ENCODE measurements around the gene CREB3L2.
"Not testable (repeated sequence)": the region's sequence is repeated elsewhere in the genome, so short reads cannot be mapped to it uniquely, and the experiment has no call there.

Gene CREB3L2

DNA sequence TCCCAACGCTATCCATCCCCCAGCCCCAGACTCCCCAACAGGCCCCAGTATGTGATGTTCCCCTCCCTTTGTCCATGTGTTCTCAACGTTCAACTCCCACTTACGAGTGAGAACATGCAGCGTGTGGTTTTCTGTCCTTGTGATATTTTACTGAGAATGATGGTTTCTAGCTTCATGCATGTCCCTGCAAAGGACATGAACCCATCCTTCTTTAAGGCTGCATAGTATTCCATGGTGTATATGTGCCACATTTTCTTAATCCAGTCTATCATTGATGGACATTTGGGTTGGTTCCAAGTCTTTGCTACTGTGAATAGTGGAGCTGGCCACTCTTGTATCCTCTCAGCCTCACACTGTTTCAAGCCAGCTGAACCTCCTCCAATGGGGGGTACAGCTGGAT is 33.5 kb downstream of the CREB3L2 start:
- DNase-seq (ENCODE audit: low spot score): not testable (repeated sequence)

DNA sequence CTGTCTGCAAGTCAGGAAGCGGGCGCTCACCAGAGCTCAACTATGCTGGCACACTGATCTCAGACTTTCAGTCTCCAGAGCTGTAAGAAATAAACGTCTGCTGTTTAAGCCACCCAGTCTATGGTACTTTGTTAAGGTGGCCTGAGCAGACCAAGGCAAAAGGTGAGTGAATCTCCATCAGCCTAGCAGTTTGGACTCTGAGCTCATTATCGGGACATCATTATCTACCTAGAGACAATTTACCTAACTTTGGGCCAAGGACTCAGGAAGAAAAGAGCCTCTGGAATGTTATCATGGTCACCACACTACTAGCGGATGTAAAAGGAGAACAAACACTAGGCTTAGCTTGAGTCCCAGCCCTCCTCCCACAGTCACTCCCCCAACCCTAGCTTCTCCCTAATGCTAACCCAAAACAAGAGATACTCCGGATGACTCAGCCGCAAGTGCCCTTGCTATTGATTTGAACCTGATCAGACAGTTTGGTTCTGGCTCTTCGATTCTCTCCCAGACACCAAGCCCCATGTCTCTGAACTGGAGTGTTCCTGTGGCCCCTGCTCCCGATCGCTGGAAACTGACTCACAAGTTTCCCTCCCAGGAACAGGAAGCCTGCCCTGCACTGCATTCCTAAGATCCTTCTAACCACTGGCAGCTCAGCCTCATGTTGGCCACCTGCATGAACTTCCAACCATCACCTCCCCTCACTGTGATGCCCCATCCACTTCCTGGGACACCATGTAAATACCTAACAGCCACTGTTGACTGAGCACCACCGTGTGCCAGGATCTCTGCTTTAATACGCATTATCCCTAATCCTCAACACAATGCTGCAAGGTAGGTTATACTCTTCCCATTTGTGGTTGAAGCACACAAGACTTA is 34.5 kb downstream of the CREB3L2 start:
- no peak for DNase-seq (ENCODE audit: low spot score)

DNA sequence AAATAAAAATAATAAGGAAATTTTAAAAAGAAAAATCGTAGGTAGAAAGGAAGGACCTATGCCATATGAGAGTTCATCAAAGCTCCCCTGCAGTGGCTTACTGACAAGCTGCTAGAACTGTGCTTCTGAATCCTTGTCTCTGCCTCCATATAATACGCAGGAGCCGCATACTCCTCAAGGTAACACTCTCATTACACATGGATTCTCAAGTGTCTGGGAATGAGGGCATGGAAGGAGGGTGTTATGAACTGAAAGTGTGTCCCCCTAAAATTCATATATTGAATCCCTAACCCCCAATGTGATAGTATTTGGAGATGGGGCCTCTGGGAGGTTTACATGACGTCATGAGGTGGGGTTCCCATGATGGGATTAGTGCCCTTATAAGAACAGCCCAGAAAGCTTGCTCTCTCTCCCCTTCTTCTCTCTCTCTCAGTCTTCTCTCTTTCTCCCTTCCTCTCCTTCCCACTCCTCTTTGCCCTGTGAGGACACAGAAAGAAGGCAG is 35.2 kb downstream of the CREB3L2 start:
- no peak for DNase-seq (ENCODE audit: low spot score)

DNA sequence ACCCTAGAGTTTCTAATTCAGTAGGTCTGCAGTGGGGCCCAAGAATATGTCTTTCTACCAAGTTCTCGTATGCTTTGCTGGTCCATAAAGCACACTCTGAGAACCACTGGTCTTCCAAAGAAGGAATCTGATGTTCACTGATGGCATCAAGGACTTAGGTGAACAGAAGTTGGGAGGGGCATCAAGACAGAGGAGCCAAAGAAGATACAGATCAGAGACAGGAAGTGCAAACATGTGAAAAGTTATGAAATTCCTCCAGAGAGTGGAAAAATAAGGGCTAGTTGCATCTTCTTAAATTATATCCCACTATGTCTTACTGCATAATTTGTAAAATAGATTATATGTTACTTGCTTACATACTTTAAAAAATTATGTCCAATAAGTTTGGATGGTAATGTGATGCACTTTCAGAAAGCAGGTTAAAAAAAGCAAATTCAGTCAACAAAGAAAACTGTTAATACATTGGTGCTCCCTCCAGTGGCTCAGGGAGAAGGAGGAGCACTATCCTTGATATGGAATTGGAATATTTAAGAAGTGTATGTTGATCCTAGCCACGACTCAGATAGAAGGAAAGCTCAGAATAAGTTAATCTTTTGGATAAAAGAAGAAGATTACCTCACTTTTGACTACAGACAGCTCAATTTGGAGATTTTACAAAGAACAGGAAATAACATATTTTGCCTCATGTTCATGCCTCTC is 35.8 kb downstream of the CREB3L2 start:
- DNase-seq (ENCODE audit: low spot score): no peak

DNA sequence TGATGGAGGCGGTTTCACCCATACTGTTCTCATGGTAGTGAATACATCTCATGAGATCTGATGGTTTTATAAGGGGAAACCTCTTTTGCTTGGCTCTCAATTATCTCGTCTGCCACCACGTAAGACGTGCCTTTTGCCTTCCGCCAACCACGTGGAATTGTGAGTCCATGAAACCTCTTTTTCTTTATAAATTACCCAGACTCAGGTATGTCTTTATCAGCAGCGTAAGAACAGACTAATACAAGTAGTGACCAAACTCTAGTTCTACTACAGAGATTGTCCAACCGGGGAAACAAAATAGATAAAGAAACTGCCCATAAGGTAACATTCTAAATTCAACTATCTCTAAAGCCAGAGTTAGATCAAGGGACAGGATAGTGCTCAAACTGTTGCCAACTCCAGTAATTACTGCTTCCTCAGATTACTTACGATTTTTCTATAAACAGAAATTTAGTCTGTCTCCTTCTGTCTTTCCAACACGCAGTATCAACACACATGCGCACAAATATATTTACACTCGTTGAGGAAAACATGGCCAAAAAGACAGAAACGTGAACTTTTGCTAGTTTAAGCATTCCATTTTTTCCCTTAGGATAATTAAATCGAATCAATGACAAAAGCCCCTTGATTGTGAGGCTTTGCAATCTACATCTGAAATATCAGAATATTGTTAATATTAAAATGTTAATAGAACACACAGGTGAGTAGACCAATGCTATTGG is 36.9 kb downstream of the CREB3L2 start:
- no peak for DNase-seq (ENCODE audit: low spot score)

DNA sequence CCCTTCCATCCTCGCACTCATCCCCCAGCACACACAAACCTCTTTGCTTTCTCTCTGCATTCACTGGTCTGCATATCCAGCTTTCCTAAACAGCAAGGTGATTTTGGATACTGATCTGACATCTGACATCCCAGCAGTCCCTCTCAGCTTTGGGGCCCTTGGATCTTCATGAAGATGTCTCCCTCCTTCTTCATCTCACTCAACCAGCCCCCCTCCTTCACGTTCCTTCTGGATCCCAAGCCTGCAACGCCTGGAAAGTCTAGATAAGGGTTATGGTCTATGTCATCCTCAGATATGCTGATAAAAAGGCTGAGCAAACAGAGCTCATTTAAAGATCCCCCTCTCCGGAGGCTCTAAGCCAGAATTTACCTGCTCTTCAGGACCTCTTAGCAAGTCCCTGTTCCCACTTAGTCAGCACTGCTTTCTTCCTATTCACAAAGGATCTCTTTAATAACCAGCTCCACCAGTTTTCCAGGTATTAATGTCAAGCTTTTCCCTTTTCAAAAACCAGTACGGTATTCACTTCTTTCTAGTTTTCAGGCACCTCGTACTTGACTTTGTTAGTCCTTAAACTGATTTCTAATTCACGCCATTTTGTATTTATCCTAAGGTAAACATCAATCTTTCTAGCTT is 38.9 kb downstream of the CREB3L2 start:
- DNase-seq (ENCODE audit: low spot score): no peak

DNA sequence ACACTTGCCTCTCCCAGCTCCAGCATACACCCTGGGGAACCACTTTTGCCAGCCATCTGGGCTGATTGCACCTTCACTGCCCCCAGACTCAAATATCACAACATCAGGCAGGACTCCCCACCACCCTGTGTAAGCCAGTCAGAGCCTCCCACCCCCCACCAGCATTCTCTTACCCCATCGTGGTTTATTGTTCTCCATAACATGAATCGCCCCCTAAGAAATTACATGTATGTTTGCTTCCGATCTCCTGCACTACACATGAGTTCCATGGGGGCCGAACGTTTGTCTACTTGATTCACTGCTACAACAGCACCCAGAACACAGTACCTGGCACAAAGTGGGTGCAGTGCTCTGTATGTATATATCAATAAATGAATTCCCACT is 39.4 kb downstream of the CREB3L2 start:
- DNase-seq (ENCODE audit: low spot score): no peak

DNA sequence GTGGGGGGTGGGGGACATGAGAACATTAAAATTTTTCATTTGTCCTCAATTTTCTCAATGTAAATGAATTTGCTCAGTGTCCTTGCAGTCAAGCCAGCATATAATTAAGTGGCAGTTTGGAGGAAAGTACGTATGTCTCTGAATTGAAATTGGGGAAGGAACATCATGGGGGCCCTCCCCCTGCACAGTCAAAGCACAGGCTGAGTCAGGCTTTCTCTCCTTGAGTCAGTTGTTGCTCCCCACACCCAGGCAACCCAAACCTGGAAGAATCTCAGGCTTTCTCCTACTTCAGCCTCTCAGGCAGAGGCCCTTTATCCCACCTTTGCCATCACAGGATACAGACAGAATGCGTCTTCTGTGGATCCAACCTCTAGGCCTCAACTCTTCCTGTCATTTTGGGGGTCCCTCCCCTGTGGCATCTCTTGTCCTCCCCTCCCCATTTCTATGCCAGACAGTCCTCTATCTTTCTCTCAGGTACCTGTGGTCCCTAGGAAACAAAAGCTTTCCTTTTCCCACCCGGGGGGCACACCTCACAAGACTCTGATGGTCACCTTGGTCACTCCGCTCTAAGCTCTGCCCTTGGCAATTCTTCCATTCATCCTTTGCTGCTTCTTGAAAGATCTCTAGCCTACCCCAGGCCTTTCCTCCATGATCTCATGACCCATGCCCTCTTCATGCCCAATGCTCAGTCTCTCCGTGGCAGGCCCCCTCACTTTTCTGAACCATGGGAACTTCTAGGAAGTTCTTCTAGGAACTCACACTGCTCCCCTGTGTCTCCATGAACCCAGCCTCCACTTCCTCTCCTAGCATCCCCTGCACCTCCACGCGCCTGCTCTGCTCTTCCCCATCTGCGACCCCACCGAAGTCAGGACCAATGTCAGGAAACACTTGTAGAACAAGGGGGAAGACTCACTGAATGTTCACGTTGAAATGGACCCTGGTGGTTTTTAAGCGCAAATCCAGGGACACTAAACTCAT is 40.4 kb downstream of the CREB3L2 start:
- no peak for DNase-seq (ENCODE audit: low spot score)

DNA sequence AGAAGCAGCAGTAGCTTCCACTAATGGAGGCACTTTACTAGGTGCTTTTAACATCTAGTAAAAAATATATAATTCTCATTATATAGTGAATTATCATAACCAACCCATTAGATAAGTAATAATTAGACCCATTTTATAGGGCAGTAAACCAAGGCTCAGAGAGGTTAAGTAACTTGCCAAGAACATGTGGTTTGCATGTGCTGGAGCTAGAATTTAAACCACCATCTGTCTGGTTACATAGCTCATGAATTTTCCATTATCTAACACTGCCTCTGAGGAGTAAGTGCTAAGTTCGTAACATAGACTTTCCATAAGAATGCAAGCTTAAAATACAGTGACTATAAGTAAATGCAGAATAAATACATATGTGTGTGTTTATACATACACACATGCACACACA is 41.9 kb downstream of the CREB3L2 start:
- no peak for DNase-seq (ENCODE audit: low spot score)

DNA sequence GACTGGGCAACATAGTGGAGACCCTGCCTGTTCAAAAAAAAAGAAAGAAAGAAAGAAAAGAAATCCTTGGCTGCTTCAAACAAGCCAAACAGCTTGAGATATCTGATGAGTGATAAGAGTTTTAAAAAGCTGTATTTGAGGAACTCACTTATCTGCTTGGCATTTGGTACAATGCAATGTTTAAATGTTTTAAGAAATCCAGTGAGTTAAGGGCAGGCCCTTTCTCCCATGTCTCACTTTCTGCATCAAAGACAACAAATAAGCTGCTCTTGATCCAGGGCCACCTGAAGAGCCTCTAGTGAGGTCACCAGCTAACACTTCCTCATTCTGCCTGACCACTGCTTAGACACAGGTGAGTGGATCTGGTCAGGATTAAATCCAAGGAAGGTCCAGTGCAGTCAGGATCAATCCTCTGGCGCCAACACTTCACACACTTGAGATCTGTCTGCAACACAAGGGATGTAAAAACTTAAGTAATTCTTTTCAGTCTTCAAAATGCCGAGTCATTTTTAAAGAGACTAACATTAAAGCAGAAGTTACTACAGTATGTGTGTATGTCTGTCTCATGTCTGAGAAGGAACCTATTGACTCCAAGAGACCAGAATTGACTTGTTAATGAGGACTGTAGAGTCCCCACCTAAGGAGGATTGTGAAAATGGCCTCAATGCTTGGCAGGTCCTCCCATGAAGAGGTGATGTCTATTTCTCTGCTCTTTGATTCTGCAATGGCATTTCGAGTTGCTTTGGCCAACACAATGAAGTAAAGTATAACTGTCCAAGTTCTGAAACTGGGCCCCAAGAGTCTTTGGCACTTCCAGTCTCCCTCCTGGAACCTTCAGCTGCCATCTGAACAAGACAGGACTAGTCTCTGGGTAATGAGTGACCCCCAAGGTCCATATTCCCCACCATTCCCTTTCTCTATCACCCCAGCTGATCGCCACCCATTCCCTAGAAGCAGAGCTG is 43.1 kb downstream of the CREB3L2 start:
- no peak for DNase-seq (ENCODE audit: low spot score)

DNA sequence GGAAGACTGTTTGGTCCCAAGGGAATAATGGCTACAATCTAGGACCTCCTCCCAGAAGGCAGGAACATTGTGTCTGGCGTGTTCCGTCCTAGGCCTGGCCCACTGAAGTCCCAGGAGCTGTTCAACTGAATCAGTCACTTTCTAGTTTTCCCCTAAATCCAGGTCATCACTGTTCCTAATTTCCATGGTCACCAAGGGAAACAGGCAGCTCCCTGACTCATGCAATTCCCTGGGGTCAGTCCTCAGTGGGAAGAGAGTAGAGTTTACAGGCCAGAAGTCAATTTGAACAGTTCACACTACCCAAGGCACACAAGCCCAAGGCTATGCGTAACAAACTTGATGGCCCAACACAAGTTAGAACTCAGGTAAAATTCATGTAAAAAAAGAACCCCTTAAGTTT is 44.0 kb downstream of the CREB3L2 start:
- no peak for DNase-seq (ENCODE audit: low spot score)

DNA sequence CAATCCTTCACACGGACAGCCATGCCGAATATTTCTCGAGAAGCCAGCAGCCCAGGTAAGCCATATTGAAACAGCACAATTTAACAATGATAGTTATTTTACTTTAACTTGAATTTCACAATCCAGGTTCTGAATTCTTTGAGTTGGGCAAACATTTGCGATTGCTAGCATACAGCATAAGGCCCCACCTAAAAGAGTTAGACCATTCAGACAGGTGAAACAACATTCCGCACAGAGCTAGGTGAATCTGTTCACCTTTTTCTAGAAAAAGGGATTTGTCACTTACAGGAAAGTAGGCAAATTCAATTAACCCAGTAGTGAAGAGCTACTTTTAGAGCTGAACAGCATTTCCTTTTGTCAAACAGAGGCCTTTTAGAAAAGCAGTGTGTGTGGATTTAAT is 45.3 kb downstream of the CREB3L2 start:
- no peak for DNase-seq (ENCODE audit: low spot score)

DNA sequence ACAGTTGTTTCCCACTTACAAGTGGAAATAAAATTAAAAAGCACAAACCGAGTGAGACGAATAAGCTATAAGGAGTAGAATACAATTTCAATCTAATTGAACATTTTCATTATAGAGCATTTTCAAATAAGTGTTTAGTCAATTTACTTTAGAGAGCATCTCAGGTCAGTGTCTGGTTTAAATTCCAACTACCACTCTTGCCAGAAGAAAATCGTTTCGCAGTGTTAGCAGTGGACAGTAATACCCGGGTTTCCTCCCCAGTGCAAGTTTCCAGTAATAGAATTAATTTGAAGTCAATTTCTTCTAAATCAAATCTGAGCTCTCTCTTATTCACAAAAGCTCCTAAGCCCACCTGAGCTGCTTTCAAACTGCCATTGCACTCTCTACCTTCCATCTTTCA is 45.7 kb downstream of the CREB3L2 start:
- no peak for DNase-seq (ENCODE audit: low spot score)

DNA sequence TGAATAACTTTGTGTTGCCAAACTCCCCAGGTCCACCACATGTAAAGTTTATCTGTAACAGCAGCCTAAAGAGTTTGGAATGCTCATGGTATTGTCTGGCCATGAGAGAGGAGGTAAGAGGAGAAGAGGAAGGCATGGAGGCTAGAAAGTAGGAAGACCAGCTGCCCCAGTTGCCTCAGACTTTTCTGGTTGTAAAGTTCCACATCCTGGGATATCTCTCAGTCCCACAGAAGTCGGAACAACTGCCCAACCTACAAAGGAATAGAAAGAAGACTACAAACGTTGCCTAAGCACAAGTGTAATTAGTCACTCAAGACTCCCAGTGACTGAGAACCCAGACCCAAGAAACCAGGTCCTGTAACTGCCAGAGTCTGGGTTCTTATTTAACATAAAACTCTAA is 47.3 kb downstream of the CREB3L2 start:
- no peak for DNase-seq (ENCODE audit: low spot score)

DNA sequence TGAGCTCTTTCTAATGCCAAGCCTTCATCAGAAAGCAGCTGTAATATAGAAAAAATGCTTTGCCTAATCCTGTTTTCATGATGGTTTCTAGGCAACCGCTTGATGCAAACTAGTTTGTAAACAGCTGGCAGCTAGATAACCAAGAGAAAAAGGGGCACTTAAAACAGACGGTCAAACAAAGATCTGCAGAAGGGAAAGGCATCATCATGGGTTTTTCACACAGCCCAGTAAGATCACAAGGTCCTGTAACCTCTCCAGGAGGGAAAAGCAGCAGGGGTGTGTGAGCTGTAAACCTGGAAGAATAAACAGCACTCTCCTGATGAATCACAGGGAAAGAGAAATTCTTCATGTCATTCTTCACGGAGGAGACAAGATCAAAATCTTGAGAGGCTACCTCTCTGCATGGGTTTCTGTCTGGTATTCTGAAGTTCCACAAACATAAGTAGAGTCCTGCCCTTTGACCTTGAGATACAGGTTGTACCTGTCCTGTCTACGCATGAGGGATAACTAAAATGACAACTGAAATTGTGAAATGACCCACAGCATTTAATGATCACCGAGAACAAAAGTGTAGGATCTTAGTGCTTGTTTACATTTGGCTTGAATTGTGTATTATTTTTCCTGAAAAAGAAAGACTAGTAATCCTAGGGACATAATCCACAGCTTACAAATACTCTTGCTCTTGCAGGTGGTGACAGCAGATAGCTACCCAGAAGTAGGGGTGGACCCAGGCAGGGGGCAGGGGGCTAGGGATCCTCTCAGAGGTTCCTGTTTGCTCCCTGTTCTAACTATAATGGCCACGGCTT is 48.0 kb downstream of the CREB3L2 start:
- no peak for DNase-seq (ENCODE audit: low spot score)

DNA sequence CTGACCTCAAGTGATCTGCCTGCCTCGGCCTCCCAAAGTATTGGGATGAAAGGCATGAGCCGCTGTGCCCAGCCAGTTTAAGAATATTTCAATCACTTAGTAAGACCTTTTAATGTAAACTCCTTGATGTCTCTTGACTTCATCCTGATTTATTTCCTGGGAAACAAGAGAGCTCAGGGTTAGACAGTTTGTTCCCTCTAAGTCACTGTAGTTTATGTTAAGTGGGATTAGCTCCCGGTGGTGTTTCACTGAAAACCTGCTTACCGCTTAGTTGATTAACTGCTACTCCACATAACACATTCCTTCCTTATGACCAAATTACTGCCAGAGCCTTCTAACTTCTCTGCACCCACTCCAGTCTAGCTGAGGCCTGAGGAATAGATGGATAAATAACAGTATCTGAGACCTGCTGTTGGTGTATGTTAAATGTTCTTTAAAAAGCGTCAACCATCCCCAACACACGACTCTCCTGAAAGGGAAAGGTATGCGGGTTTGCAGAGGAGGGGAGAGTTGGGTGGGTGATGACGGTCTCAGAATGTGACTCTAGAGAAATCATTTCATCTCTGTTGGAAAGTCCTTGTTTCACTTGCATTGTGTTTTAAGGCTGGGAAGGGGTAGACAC is 48.7 kb downstream of the CREB3L2 start:
- DNase-seq (ENCODE audit: low spot score): no peak

DNA sequence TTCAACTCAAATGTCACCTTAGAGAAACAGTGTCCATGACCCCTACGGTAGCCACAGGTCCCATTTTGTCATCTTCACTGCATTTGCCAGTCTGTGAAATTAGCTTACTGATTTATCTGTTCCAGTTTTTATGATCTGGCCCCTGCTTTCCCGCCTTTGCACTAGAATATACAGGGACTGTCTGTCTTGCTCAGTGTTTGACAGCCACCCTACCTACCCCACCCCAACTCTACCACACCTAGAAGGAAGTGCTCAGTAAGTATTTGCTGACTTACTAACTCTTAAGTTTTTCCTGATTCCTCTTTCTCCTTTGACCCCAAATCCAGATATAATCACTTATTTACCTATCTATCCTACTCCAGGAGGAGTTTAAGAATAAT is 49.5 kb downstream of the CREB3L2 start:
- DNase-seq (ENCODE audit: low spot score): no peak

DNA sequence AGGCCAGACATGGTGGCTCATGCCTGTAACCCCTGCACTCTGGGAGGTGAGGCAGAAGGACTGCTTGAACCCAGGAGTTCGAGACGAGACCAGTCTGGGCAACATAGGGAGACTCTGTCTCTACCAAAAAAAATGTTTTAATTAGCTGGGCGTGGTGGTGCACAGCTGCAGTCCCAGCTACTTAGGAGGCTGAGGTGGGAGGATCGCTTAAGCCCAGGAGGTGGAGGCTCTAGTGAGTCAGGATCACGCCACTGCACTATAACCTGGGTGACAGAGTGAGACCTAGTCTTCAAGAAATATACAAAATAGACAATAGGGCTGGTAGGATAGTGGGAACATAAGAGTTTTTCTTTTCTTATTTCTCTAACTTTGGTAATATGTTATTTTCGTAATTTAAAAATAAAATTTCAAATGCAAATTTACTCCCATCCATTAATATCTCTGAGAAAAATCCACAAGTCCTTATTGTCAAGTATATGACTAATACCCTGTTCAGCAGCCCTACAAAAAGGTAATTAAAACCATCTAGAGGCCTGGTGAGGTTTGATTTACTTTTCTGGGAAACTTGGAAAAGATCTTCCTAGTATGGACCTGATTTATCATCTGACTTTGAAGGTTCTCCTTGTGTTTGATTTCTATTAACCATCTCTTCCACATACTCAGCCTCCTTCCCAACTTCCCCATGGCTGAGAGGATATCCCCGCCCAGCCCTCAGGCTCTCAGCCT is 50.0 kb downstream of the CREB3L2 start:
- no peak for DNase-seq (ENCODE audit: low spot score)
